GM18507 (cell line): Measurements from ENCODE around the gene DUS3L.

ENCODE experiments used
- DNase-seq: peaks from one replicate; pipeline ENCODE4 v3.0.0; 2011; ENCODE audit warnings: low read depth; ENCODE audit not compliant: insufficient read length; ENCODE audit errors: extremely low spot score
- FAIRE-seq: peaks from 2 replicates; lab custom pipeline; 2011; peaks lifted over from hg19 to GRCh38; lab: Jason Lieb, UNC

DUS3L gene, protein sequence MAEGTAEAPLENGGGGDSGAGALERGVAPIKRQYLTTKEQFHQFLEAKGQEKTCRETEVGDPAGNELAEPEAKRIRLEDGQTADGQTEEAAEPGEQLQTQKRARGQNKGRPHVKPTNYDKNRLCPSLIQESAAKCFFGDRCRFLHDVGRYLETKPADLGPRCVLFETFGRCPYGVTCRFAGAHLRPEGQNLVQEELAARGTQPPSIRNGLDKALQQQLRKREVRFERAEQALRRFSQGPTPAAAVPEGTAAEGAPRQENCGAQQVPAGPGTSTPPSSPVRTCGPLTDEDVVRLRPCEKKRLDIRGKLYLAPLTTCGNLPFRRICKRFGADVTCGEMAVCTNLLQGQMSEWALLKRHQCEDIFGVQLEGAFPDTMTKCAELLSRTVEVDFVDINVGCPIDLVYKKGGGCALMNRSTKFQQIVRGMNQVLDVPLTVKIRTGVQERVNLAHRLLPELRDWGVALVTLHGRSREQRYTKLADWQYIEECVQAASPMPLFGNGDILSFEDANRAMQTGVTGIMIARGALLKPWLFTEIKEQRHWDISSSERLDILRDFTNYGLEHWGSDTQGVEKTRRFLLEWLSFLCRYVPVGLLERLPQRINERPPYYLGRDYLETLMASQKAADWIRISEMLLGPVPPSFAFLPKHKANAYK

GRCh38 chr19:5790559-5791520, at the start of gene DUS3L:
TSS of gene DUS3L (minus strand) at chr19:5791163. CDS start at chr19:5791141, 22 bp downstream.
- DNase-seq = peak; percentile 99
- peak; percentile 100 for FAIRE-seq

- FAIRE-seq (no peak), DNase-seq (no peak)
These were observed 48.4 kb upstream of the DUS3L start, which contains the start of gene FUT6 for GRCh38 chr19:5839065-5840017. TSS of gene FUT6 (minus strand) at chr19:5839702. CDS start at chr19:5832567, 7,135 bp downstream.

DNA sequence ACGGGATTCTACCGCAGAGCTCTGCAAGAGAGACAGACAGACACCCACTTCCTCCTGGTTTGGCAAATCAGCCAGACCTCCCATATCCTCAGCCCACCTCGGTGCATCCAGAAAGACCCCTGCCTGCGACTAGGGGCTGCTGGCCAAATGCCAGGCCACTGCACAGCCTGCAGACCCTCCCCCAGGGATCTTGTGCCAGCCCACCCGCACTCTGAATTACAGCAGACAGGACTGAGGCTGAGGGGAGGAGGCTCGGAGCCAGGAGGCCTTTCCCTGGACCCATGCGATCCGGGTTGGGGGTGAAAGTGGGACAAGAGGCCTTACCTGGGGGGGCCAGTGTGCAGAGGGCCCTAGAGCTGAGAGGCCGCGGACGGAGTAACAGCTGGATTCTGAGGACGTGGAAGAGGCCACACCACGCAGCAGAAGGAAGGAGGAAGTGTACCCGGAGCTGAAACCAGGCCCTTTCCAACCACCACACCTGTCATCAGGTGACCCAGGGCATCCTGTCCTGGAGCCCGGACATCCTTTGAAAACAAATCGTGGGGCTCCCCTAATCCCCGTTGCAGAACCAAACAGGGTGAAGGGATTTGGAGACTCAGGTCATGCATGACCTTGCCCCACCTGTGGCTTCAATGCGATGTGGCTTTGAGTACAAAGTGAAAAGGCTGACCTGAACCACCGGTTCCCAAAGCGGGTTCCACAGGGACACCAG, 47.5 kb upstream of the DUS3L start:
- DNase-seq = no peak
- FAIRE-seq = no peak

DNA sequence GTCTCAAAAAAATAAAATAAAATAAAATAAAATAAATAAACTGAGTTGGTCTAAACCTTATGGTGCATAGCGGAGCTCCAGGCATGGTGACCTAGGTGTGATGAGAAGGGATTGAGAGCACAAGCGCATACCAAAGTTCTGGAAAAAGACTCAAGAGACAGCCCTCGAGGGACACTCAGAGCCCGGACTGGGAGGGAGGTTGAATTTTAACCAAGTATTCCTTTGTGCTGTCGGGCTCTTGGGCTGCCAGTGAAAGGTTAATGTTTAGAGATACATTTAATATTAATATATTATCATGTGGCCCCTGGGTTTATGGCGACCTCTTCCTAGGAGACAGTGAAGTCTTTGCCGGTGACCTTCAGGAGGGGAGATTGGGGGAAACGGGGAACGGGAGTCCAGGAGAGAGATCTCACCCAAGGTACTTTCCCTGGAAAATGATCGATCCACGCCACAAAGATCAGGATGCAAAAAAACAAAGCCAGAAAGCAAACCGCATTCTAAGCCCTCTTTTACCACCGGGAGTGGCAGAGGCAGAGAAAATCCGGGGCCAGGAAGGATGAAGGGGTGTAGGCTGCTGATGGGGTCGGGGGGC, 46.9 kb upstream of the DUS3L start:
- DNase-seq (no peak), FAIRE-seq (no peak)

GRCh38 chr19:5832527-5833216, 41.7 kb upstream of the DUS3L start:
- no peak for FAIRE-seq
- DNase-seq = no peak

- DNase-seq (no peak), FAIRE-seq (no peak)
These were observed 41.1 kb upstream of the DUS3L start for GRCh38 chr19:5832061-5832460.

DNA sequence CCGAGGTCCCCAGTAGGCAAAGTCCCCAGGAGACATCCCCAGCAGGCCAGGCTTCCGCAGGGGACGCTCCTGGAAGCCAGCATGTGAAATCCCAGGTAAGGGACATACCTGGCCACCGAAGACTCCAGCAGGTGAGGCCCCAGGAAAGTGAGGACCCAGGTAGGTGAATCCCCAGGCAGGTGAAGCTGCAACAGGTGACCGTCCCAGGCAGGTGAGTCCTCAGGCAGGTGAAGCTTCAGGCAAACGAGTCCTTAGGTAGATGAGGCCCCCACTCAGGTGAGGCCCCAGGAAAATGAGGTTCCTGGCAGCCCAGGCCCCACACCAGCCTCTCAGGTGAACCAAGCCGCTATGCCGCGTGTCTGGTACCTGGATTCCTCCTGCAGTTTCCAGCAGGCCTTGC, 40.2 kb upstream of the DUS3L start:
- no peak for FAIRE-seq
- no peak for DNase-seq

- no peak for FAIRE-seq
- DNase-seq = no peak
These were observed 38.8 kb upstream of the DUS3L start for GRCh38 chr19:5829567-5830310.

GRCh38 chr19:5828661-5829566, 38.0 kb upstream of the DUS3L start:
- FAIRE-seq (no peak), DNase-seq (no peak)

- peak; percentile 81 for DNase-seq
- peak; percentile 83 for FAIRE-seq
These were observed 37.1 kb upstream of the DUS3L start for GRCh38 chr19:5827891-5828660.

DNA sequence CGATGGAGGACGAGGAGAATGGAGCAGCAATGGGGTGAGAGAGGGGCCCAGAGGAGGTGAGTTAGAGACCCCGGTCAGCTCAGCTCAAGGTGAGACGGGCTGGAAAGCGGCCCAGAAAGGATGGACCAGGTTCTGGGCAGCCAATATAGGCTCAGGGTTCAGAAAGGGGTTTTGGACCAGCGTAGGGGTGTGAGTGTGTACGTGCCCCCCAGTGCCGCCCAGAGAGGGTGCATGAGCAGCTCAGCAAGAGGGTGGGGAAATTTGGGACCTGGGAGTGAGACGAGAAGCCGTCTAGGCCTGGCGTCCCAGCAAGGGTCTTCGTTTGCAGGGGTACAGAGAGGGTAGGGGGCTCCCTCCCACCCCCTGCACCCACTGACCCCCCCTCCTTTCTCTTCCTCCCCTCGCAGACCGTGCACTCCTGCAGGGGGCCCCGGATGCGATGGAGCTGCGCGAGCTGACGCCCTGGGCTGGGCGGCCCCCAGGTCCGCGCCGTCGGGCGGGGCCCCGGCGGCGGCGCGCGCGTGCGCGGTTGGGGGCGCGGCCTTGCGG, 36.5 kb upstream of the DUS3L start:
- FAIRE-seq (no peak), DNase-seq (no peak)

GRCh38 chr19:5826531-5827341, 35.8 kb upstream of the DUS3L start:
- DNase-seq (no peak), FAIRE-seq (peak; percentile 41)

DNA sequence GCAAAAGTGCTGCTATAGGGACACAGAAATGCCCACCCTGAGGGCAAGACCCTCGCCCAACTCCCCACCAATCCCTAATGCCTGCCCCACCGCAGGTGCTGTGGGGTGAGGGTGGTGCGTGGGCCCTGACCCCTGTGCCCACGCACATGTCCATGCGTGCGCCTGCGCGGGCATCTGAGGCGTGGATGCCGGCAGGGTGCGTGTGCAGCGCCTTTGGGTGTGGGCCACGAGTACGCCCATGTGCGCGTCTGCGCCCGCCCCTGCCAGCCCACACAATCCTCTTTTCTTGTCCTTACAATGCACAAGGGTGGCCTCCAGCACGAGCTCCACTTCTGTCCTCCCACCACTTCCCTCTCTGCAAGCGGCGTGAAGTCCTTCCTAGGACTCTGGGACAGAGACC, 34.2 kb upstream of the DUS3L start:
- DNase-seq (no peak), FAIRE-seq (no peak)

- no peak for DNase-seq
- FAIRE-seq = no peak
These were observed 33.8 kb upstream of the DUS3L start for GRCh38 chr19:5824751-5825150.
